H9 (cell line): ENCODE measurements around the gene TMTC2. TPM values are rescaled to one million over a fixed set of nuclear protein-coding genes. Genes with fewer than 3 reads are reported as not detected.
A peak's percentile ranks its signal among the peaks of the same experiment; 100 is the strongest.

Experiments used
- DNase-seq: peaks from one replicate; pipeline ENCODE4 v3.0.0-alpha.2; 2017
- H2AFZ ChIP-seq: one replicate; pipeline ENCODE4 v1.6.1; 2013; ENCODE audit warnings: mild to moderate bottlenecking, low read length, control low read depth, moderate library complexity
- H2AK5ac ChIP-seq: 2 replicates; pipeline ENCODE4 v1.6.1; 2013; ENCODE audit warnings: low read length, control low read depth, mixed read lengths; ENCODE audit not compliant: insufficient read length
- H2BK120ac ChIP-seq: one replicate; pipeline ENCODE4 v1.6.1; 2013; ENCODE audit warnings: low read depth, mild to moderate bottlenecking, low read length, control low read depth, inconsistent platforms; ENCODE audit not compliant: poor library complexity, severe bottlenecking
- H2BK12ac ChIP-seq: 2 replicates; pipeline ENCODE4 v1.6.1; 2013; ENCODE audit warnings: low read length, control low read depth, mixed read lengths, low read depth; ENCODE audit not compliant: insufficient read length
- H2BK15ac ChIP-seq: 2 replicates; pipeline ENCODE4 v1.6.1; 2013; ENCODE audit warnings: low read depth, low read length, control low read depth
- H2BK20ac ChIP-seq: one replicate; pipeline ENCODE4 v1.6.1; 2013; ENCODE audit warnings: low read depth, mild to moderate bottlenecking, low read length, control low read depth, inconsistent platforms; ENCODE audit not compliant: poor library complexity, severe bottlenecking
- H2BK5ac ChIP-seq: 2 replicates; pipeline ENCODE4 v1.6.1; 2013; ENCODE audit warnings: low read length, control low read depth, mixed read lengths; ENCODE audit not compliant: insufficient read length
- H3K14ac ChIP-seq: 2 replicates; pipeline ENCODE4 v1.6.1; 2013; ENCODE audit warnings: low read length, control low read depth; ENCODE audit not compliant: insufficient read depth
- H3K18ac ChIP-seq: 2 replicates; pipeline ENCODE4 v1.6.1; 2013; ENCODE audit warnings: low read depth, mild to moderate bottlenecking, mixed read lengths, low read length, control low read depth; ENCODE audit not compliant: insufficient read length
- H3K23ac ChIP-seq: 2 replicates; pipeline ENCODE4 v1.6.1; 2013; ENCODE audit warnings: low read length, control low read depth, mixed read lengths, low read depth; ENCODE audit not compliant: insufficient read length
- H3K23me2 ChIP-seq: 2 replicates; pipeline ENCODE4 v1.6.1; 2013; ENCODE audit warnings: low read depth, mild to moderate bottlenecking, mixed read lengths, low read length, control low read depth; ENCODE audit not compliant: insufficient read length, poor library complexity, severe bottlenecking
- H3K27ac ChIP-seq: 2 replicates; pipeline ENCODE4 v1.5.1; 2013; ENCODE audit warnings: low read length, control low read depth, mixed read lengths, low read depth; ENCODE audit not compliant: insufficient read length
- H3K27me3 ChIP-seq: 2 replicates; pipeline ENCODE4 v1.6.1; 2013; ENCODE audit warnings: low read length, control low read depth, inconsistent platforms; ENCODE audit not compliant: insufficient read depth
- H3K4ac ChIP-seq: 2 replicates; pipeline ENCODE4 v1.6.1; 2013; ENCODE audit warnings: low read depth, mild to moderate bottlenecking, control low read depth, inconsistent platforms, low read length, moderate library complexity
- H3K4me1 ChIP-seq: 2 replicates; pipeline ENCODE4 v1.6.1; 2013; ENCODE audit warnings: low read length, control low read depth, inconsistent platforms; ENCODE audit not compliant: insufficient read depth
- H3K4me2 ChIP-seq: 2 replicates; pipeline ENCODE4 v1.6.1; 2013; ENCODE audit warnings: low read length, control low read depth, mixed read lengths; ENCODE audit not compliant: insufficient read length, insufficient read depth
- H3K56ac ChIP-seq: 2 replicates; pipeline ENCODE4 v1.6.1; 2013; ENCODE audit warnings: low read depth, mild to moderate bottlenecking, mixed read lengths, low read length, control low read depth; ENCODE audit not compliant: insufficient read length
- H3K79me1 ChIP-seq: 2 replicates; pipeline ENCODE4 v1.6.1; 2013; ENCODE audit warnings: low read depth, mild to moderate bottlenecking, moderate library complexity, low read length, control low read depth, inconsistent platforms; ENCODE audit not compliant: insufficient read depth, poor library complexity, severe bottlenecking
- H3K79me2 ChIP-seq: 2 replicates; pipeline ENCODE4 v1.6.1; 2013; ENCODE audit warnings: low read length, control low read depth, inconsistent platforms; ENCODE audit not compliant: insufficient read depth
- H3K9ac ChIP-seq: 2 replicates; pipeline ENCODE4 v1.6.1; 2013; ENCODE audit warnings: low read length, control low read depth, mixed read lengths; ENCODE audit not compliant: insufficient read length; ENCODE audit errors: extremely low read depth
- H3K9me3 ChIP-seq: one replicate; pipeline ENCODE4 v1.6.1; 2013; ENCODE audit warnings: low read depth, low read length, inconsistent platforms; ENCODE audit not compliant: control insufficient read depth
- H3T11ph ChIP-seq: one replicate; pipeline ENCODE4 v1.6.1; 2013; ENCODE audit warnings: mild to moderate bottlenecking, low read length, control low read depth, inconsistent platforms
- H4K20me1 ChIP-seq: one replicate; pipeline ENCODE4 v1.6.1; 2013; ENCODE audit not compliant: control insufficient read depth, insufficient read length, insufficient read depth
- H4K5ac ChIP-seq: 2 replicates; pipeline ENCODE4 v1.6.1; 2013; ENCODE audit warnings: low read depth, mild to moderate bottlenecking, mixed read lengths, low read length, control low read depth; ENCODE audit not compliant: insufficient read length
- H4K8ac ChIP-seq: replicated peaks from 2 replicates; pipeline ENCODE4 v1.6.1; 2013; ENCODE audit warnings: low read length, control low read depth, mixed read lengths, low read depth; ENCODE audit not compliant: insufficient read length
- H4K91ac ChIP-seq: 2 replicates; pipeline ENCODE4 v1.6.1; 2013; ENCODE audit warnings: low read depth, mild to moderate bottlenecking, moderate library complexity, mixed read lengths, low read length, control low read depth; ENCODE audit not compliant: insufficient read length
- H3K27ac Mint-ChIP-seq, 3 experiments: 2 replicates in 2 of 3; 3 replicates in 1 of 3; pipeline ENCODE4 v1.8.0; 2020 to 2021; ENCODE audit warnings: mixed read lengths in 3 of 3, mild to moderate bottlenecking in 1 of 3, moderate library complexity in 1 of 3
- H3K27me3 Mint-ChIP-seq: 2 replicates; pipeline ENCODE4 v1.8.0; 2021; ENCODE audit warnings: low read depth, mild to moderate bottlenecking, moderate library complexity, mixed read lengths
- H3K36me3 Mint-ChIP-seq, 3 experiments: 2 replicates in 2 of 3; 3 replicates in 1 of 3; pipeline ENCODE4 v1.8.0; 2020 to 2021; ENCODE audit warnings: low read depth in 3 of 3, mixed read lengths in 3 of 3; ENCODE audit not compliant: insufficient read depth in 1 of 3
- H3K4me1 Mint-ChIP-seq, 2 experiments: 2 replicates each; pipeline ENCODE4 v1.8.0; 2020; ENCODE audit warnings: mixed read lengths in 2 of 2
- H3K4me3 Mint-ChIP-seq, 2 experiments: 2 replicates in 1 of 2; 3 replicates in 1 of 2; pipeline ENCODE4 v1.8.0; 2020 to 2021; ENCODE audit warnings: mild to moderate bottlenecking in 2 of 2, mixed read lengths in 2 of 2, moderate library complexity in 1 of 2
- H3K9me3 Mint-ChIP-seq, 2 experiments: 2 replicates in 1 of 2; 3 replicates in 1 of 2; pipeline ENCODE4 v1.8.0; 2020; ENCODE audit warnings: mild to moderate bottlenecking in 2 of 2, mixed read lengths in 2 of 2, moderate library complexity in 1 of 2
- WGBS: extraction: QIAGEN DNeasy Blood & Tissue Kit; methylation state at CpG from one replicate; pipeline ENCODE4 v1.1.7; 2013; ENCODE audit warnings: missing lambda C conversion rate, low lambda C conversion rate, mixed read lengths; ENCODE audit not compliant: insufficient read length; ENCODE audit errors: extremely low coverage; 5-methylcytosine and 5-hydroxymethylcytosine counted together
- total RNA-seq: library from RNA; stranded (reverse); gene quantifications from 2 replicates; pipeline ENCODE4 v1.2.1, GENCODE V29; 2021
- TF ChIP-seq, protein P1 (sequence below): fragments of 200-600 bp; sonication (generic); conservative IDR thresholded peaks from 3 replicates; pipeline ENCODE4 v1.8.0; 2021; ENCODE audit warnings: antibody characterized with exemption, mild to moderate bottlenecking

The TMTC2 gene
- total RNA-seq, 1 experiment from 2014 or later = 3.1 TPM

DNA sequence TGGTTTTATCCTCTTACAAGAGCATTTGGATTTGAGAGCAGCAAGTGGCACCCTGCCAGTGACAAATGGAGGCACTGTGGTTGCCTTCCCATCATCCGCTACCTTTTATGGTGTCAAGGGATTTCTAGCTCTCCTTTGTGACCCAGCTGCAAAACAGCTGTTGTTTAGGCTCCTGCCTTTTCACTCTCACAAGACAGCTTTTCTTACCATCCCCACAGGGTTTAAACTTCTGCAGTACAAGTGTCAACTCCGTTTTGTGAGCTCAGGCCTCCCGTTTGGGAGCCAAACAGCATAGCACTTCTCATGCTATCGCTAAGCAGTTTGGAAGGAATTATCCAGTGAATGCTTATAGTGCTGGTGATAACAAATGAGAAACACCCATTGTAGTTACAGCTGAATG is 331.4 kb downstream of the TMTC2 start:
- Mint-ChIP-seq H3K27ac (peak overlapping the region in 2 of 3 experiments; percentile 33 to 70; a peak in 1 of 7 replicates), H3K4me1 (peaks cover 8 to 15% of the 10 kb centered on the region in 2 experiments; a peak in 3 of 4 replicates), H3K4me3 (no peak overlapping the region), H3K27me3 (no peaks in the 10 kb centered on the region), H3K9me3 (no peaks in the 10 kb centered on the region), H3K36me3 (no peaks in the 10 kb centered on the region; a peak in 1 of 7 replicates)
- no peak overlapping the region for H2AFZ ChIP-seq
- no peak overlapping the region for H3K4me2 ChIP-seq
- H4K8ac ChIP-seq = no peak overlapping the region
- no peaks in the 10 kb centered on the region for H3K27me3 ChIP-seq
- no peak overlapping the region for H2BK20ac ChIP-seq
- H2AK5ac ChIP-seq = no peak overlapping the region
- no peak overlapping the region for H3K18ac ChIP-seq
- no peak overlapping the region for H3K27ac ChIP-seq
- no peak overlapping the region for H3K4ac ChIP-seq
- no peaks in the 10 kb centered on the region for H4K20me1 ChIP-seq
- H3T11ph ChIP-seq = no peak overlapping the region
- no peaks in the 10 kb centered on the region for H3K23me2 ChIP-seq
- no peaks in the 10 kb centered on the region for H3K9me3 ChIP-seq
- no peak overlapping the region for H3K56ac ChIP-seq
- H3K9ac ChIP-seq = no peak overlapping the region
- no peaks in the 10 kb centered on the region for H3K4me1 ChIP-seq
- TF ChIP-seq, protein P1, sequence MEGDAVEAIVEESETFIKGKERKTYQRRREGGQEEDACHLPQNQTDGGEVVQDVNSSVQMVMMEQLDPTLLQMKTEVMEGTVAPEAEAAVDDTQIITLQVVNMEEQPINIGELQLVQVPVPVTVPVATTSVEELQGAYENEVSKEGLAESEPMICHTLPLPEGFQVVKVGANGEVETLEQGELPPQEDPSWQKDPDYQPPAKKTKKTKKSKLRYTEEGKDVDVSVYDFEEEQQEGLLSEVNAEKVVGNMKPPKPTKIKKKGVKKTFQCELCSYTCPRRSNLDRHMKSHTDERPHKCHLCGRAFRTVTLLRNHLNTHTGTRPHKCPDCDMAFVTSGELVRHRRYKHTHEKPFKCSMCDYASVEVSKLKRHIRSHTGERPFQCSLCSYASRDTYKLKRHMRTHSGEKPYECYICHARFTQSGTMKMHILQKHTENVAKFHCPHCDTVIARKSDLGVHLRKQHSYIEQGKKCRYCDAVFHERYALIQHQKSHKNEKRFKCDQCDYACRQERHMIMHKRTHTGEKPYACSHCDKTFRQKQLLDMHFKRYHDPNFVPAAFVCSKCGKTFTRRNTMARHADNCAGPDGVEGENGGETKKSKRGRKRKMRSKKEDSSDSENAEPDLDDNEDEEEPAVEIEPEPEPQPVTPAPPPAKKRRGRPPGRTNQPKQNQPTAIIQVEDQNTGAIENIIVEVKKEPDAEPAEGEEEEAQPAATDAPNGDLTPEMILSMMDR = no peak
- no peak overlapping the region for H3K14ac ChIP-seq
- WGBS = no CpG with 5 or more reads among the region's 4 CpGs
- H3K79me2 ChIP-seq = no peaks in the 10 kb centered on the region
- H2BK12ac ChIP-seq = no peak overlapping the region
- H2BK15ac ChIP-seq = no peak overlapping the region
- H2BK5ac ChIP-seq = no peak overlapping the region
- no peak overlapping the region for H3K23ac ChIP-seq
- H3K79me1 ChIP-seq = no peaks in the 10 kb centered on the region
- H4K91ac ChIP-seq = no peak overlapping the region
- DNase-seq = no peak
- H2BK120ac ChIP-seq = no peak overlapping the region
- H4K5ac ChIP-seq = no peak overlapping the region
